ENCODE measurements around the gene PITPNC1.

Gene PITPNC1

DNA sequence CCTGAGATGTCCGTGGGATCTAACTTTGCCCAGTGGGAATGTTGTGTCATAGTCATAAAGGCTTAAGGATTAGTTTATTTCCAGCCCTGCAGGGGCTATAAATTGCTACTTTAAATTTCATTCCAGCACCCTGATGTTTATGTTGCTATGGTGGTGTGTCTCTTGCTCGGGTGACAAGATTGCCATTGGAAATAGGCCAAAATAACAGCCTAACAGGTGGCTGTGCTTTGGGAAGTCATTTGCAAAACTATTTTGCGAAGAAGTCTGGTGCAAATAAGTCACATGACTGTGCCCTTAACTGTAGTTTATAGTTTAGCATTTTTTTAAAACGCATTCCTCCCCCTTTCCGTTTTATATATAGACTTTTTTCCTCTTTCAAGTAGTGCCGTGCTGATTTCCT is 23.1 kb downstream of the PITPNC1 start:
- Histone ChIP-seq H3K36me3 (replicated peaks in 1 of 2; ENCODE audit: control insufficient read depth in 2 of 2, insufficient read depth in 2 of 2, low read length in 2 of 2) (no peaks in the 10 kb centered on the region), H3K4me2 (ENCODE audit: insufficient read depth, low read length, poor library complexity, severe bottlenecking) (no peak overlapping the region), H3K14ac (ENCODE audit: low read length) (no peak overlapping the region), H2AK5ac (ENCODE audit: low read depth, low read length) (no peak overlapping the region), H2BK120ac (ENCODE audit: low read depth, low read length) (no peak overlapping the region), H4K91ac (ENCODE audit: low read depth, low read length, poor library complexity) (no peak overlapping the region), H3K9me3 (replicated peaks in 1 of 2; ENCODE audit: control insufficient read depth in 2 of 2, insufficient read depth in 1 of 2, low read depth in 1 of 2, low read length in 2 of 2) (peaks cover 0 to 9% of the 10 kb centered on the region in 2 donors), H2BK12ac (ENCODE audit: low read length) (no peak overlapping the region), H3K9ac (ENCODE audit: low read depth, low read length, poor library complexity) (no peak overlapping the region), H2BK5ac (ENCODE audit: low read length) (no peak overlapping the region), H2AFZ (ENCODE audit: low read length) (no peak overlapping the region), H3K79me1 (ENCODE audit: low read depth, low read length) (peaks cover 3% of the 10 kb centered on the region), H3K23ac (ENCODE audit: low read depth, low read length, poor library complexity) (no peak overlapping the region), H3K4me3 (ENCODE audit: low read length in 2 of 2) (no peak overlapping the region), H3K4ac (ENCODE audit: low read length) (no peak overlapping the region), H3K27ac (replicated peaks; ENCODE audit: low read length) (no peak overlapping the region), H2BK15ac (ENCODE audit: low read length) (no peak overlapping the region), H4K8ac (ENCODE audit: low read depth, low read length) (no peak overlapping the region), H3K18ac (ENCODE audit: low read length) (no peak overlapping the region), H3K4me1 (ENCODE audit: control insufficient read depth in 2 of 2, insufficient read depth in 1 of 2, low read depth in 1 of 2, low read length in 2 of 2) (no peaks in the 10 kb centered on the region), H3K27me3 (ENCODE audit: control insufficient read depth in 3 of 3, insufficient read depth in 3 of 3, low read depth in 1 of 3, low read length in 3 of 3) (no peaks in the 10 kb centered on the region)
- WGBS, 2 donors (ENCODE audit: extremely low coverage in 2 of 2, insufficient read length in 2 of 2, insufficient replicate concordance in 1 of 2): no CpG with 5 or more reads among the region's 6 CpGs
- DNase-seq (ENCODE audit: low spot score): no peak

DNA sequence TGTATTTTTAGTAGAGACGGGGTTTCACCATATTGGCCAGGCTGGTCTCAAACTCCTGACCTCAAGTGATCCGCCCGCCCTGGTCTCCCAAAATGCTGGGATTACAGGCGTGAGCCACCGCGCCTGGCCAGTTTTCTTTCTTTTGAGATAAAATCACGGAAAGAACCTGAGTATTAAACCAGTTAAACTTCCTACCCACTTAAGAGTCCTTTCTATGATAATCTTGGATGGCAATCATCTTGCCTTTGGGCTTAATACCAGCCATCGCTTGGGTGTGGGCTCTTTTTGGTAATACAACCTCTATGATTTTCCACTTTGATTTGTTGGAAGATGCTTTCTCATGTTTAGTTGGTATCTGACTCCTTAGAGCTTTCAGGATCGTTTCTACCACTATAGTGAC is 24.0 kb downstream of the PITPNC1 start:
- no peak overlapping the region for H3K4me3 ChIP-seq (ENCODE audit: low read length in 2 of 2)
- no peaks in the 10 kb centered on the region for H3K27me3 ChIP-seq (ENCODE audit: control insufficient read depth in 3 of 3, insufficient read depth in 3 of 3, low read depth in 1 of 3, low read length in 3 of 3)
- H3K36me3 ChIP-seq (replicated peaks in 1 of 2; ENCODE audit: control insufficient read depth in 2 of 2, insufficient read depth in 2 of 2, low read length in 2 of 2): no peaks in the 10 kb centered on the region
- WGBS, 2 donors (ENCODE audit: extremely low coverage in 2 of 2, insufficient read length in 2 of 2, insufficient replicate concordance in 1 of 2): no CpG with 5 or more reads among the region's 9 CpGs
- no peak overlapping the region for H2AFZ ChIP-seq (ENCODE audit: low read length)
- no peak overlapping the region for H4K91ac ChIP-seq (ENCODE audit: low read depth, low read length, poor library complexity)
- no peak for DNase-seq (ENCODE audit: low spot score)
- peaks cover 0 to 9% of the 10 kb centered on the region in 2 donors for H3K9me3 ChIP-seq (replicated peaks in 1 of 2; ENCODE audit: control insufficient read depth in 2 of 2, insufficient read depth in 1 of 2, low read depth in 1 of 2, low read length in 2 of 2)
- no peak overlapping the region for H3K14ac ChIP-seq (ENCODE audit: low read length)
- no peak overlapping the region for H3K27ac ChIP-seq (replicated peaks; ENCODE audit: low read length)
- H3K4me2 ChIP-seq (ENCODE audit: insufficient read depth, low read length, poor library complexity, severe bottlenecking): no peak overlapping the region
- H2BK12ac ChIP-seq (ENCODE audit: low read length): no peak overlapping the region
- no peak overlapping the region for H3K4ac ChIP-seq (ENCODE audit: low read length)
- no peak overlapping the region for H3K23ac ChIP-seq (ENCODE audit: low read depth, low read length, poor library complexity)
- no peaks in the 10 kb centered on the region for H3K4me1 ChIP-seq (ENCODE audit: control insufficient read depth in 2 of 2, insufficient read depth in 1 of 2, low read depth in 1 of 2, low read length in 2 of 2)
- H3K9ac ChIP-seq (ENCODE audit: low read depth, low read length, poor library complexity): no peak overlapping the region
- H2BK120ac ChIP-seq (ENCODE audit: low read depth, low read length): no peak overlapping the region
- no peak overlapping the region for H4K8ac ChIP-seq (ENCODE audit: low read depth, low read length)
- H3K79me1 ChIP-seq (ENCODE audit: low read depth, low read length): peaks cover 3% of the 10 kb centered on the region
- H2BK15ac ChIP-seq (ENCODE audit: low read length): no peak overlapping the region
- H2AK5ac ChIP-seq (ENCODE audit: low read depth, low read length): no peak overlapping the region
- H3K18ac ChIP-seq (ENCODE audit: low read length): no peak overlapping the region
- H2BK5ac ChIP-seq (ENCODE audit: low read length): no peak overlapping the region

- H3K9ac ChIP-seq (ENCODE audit: low read depth, low read length, poor library complexity): no peak overlapping the region
- no peak overlapping the region for H3K27ac ChIP-seq (replicated peaks; ENCODE audit: low read length)
- peaks cover 0 to 9% of the 10 kb centered on the region in 2 donors for H3K9me3 ChIP-seq (replicated peaks in 1 of 2; ENCODE audit: control insufficient read depth in 2 of 2, insufficient read depth in 1 of 2, low read depth in 1 of 2, low read length in 2 of 2)
- H2BK15ac ChIP-seq (ENCODE audit: low read length): no peak overlapping the region
- no peak overlapping the region for H3K4me2 ChIP-seq (ENCODE audit: insufficient read depth, low read length, poor library complexity, severe bottlenecking)
- H4K8ac ChIP-seq (ENCODE audit: low read depth, low read length): no peak overlapping the region
- H2AK5ac ChIP-seq (ENCODE audit: low read depth, low read length): no peak overlapping the region
- H3K18ac ChIP-seq (ENCODE audit: low read length): no peak overlapping the region
- H3K36me3 ChIP-seq (replicated peaks in 1 of 2; ENCODE audit: control insufficient read depth in 2 of 2, insufficient read depth in 2 of 2, low read length in 2 of 2): no peaks in the 10 kb centered on the region
- no CpG with 5 or more reads among the region's 16 CpGs for WGBS, 2 donors (ENCODE audit: extremely low coverage in 2 of 2, insufficient read length in 2 of 2, insufficient replicate concordance in 1 of 2)
- no peak overlapping the region for H3K4me3 ChIP-seq (ENCODE audit: low read length in 2 of 2)
- no peaks in the 10 kb centered on the region for H3K4me1 ChIP-seq (ENCODE audit: control insufficient read depth in 2 of 2, insufficient read depth in 1 of 2, low read depth in 1 of 2, low read length in 2 of 2)
- H3K27me3 ChIP-seq (ENCODE audit: control insufficient read depth in 3 of 3, insufficient read depth in 3 of 3, low read depth in 1 of 3, low read length in 3 of 3): no peaks in the 10 kb centered on the region
- no peak overlapping the region for H2BK5ac ChIP-seq (ENCODE audit: low read length)
- no peak for DNase-seq (ENCODE audit: low spot score)
- H2BK12ac ChIP-seq (ENCODE audit: low read length): no peak overlapping the region
- no peak overlapping the region for H4K91ac ChIP-seq (ENCODE audit: low read depth, low read length, poor library complexity)
- H2AFZ ChIP-seq (ENCODE audit: low read length): no peak overlapping the region
- no peak overlapping the region for H3K14ac ChIP-seq (ENCODE audit: low read length)
- no peak overlapping the region for H2BK120ac ChIP-seq (ENCODE audit: low read depth, low read length)
- H3K79me1 ChIP-seq (ENCODE audit: low read depth, low read length): peaks cover 3% of the 10 kb centered on the region
- no peak overlapping the region for H3K4ac ChIP-seq (ENCODE audit: low read length)
- no peak overlapping the region for H3K23ac ChIP-seq (ENCODE audit: low read depth, low read length, poor library complexity)
Measured at GRCh38 chr17:67401598-67402504, 24.8 kb downstream of the PITPNC1 start.

DNA sequence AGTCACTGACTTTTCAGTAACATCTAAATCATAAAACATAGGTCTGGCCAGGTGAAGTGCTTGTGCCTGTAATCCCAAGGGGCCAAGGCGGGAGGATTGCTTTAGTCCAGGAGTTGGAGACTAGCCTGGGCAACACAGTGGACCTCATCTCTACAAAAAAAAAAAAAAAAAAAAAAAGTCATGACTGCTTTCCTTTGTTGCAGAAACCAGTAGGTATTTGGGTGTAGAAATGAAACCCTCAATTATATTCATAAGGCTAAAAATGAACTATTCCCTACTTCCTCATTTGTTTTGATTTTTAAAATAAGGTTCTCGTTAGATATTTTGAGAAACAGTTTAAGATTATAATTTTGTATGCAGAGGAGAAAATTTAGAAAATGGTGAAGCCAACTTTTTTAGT is 26.0 kb downstream of the PITPNC1 start:
- Histone ChIP-seq H3K9ac (ENCODE audit: low read depth, low read length, poor library complexity) (no peak overlapping the region), H3K36me3 (replicated peaks in 1 of 2; ENCODE audit: control insufficient read depth in 2 of 2, insufficient read depth in 2 of 2, low read length in 2 of 2) (no peaks in the 10 kb centered on the region), H2AFZ (ENCODE audit: low read length) (no peak overlapping the region), H2BK15ac (ENCODE audit: low read length) (no peak overlapping the region), H3K27me3 (ENCODE audit: control insufficient read depth in 3 of 3, insufficient read depth in 3 of 3, low read depth in 1 of 3, low read length in 3 of 3) (no peaks in the 10 kb centered on the region), H3K18ac (ENCODE audit: low read length) (no peak overlapping the region), H3K4ac (ENCODE audit: low read length) (no peak overlapping the region), H4K8ac (ENCODE audit: low read depth, low read length) (no peak overlapping the region), H3K9me3 (replicated peaks in 1 of 2; ENCODE audit: control insufficient read depth in 2 of 2, insufficient read depth in 1 of 2, low read depth in 1 of 2, low read length in 2 of 2) (peaks cover 0 to 2% of the 10 kb centered on the region in 2 donors), H3K4me3 (ENCODE audit: low read length in 2 of 2) (no peak overlapping the region), H3K79me1 (ENCODE audit: low read depth, low read length) (no peaks in the 10 kb centered on the region), H2BK5ac (ENCODE audit: low read length) (no peak overlapping the region), H3K4me2 (ENCODE audit: insufficient read depth, low read length, poor library complexity, severe bottlenecking) (no peak overlapping the region), H2BK120ac (ENCODE audit: low read depth, low read length) (no peak overlapping the region), H3K14ac (ENCODE audit: low read length) (no peak overlapping the region), H3K23ac (ENCODE audit: low read depth, low read length, poor library complexity) (no peak overlapping the region), H2BK12ac (ENCODE audit: low read length) (no peak overlapping the region), H4K91ac (ENCODE audit: low read depth, low read length, poor library complexity) (no peak overlapping the region), H3K27ac (replicated peaks; ENCODE audit: low read length) (no peak overlapping the region), H3K4me1 (ENCODE audit: control insufficient read depth in 2 of 2, insufficient read depth in 1 of 2, low read depth in 1 of 2, low read length in 2 of 2) (no peaks in the 10 kb centered on the region), H2AK5ac (ENCODE audit: low read depth, low read length) (no peak overlapping the region)
- WGBS, 2 donors (ENCODE audit: extremely low coverage in 2 of 2, insufficient read length in 2 of 2, insufficient replicate concordance in 1 of 2): no CpG with 5 or more reads among the region's 2 CpGs
- DNase-seq (ENCODE audit: low spot score): no peak

Data from neuronal stem cell (in vitro differentiated cells).